GM23338 (cell line): ENCODE data around the gene HACD1. TPM values are rescaled to one million over a fixed set of nuclear protein-coding genes. Genes with fewer than 3 reads are reported as not detected.

Source experiments
- ATAC-seq: fragments of 200-7000 bp; cut with Tn5 transposase; 3 replicates; pipeline ENCODE4 v1.9.1; 2020
- DNase-seq: peaks from one replicate; pipeline ENCODE4 v3.0.0-alpha.2; 2015; ENCODE audit warnings: low spot score
- H2AFZ ChIP-seq: fragments of 200-600 bp; sonication (generic); 2 replicates; pipeline ENCODE4 v1.8.0; 2016; ENCODE audit warnings: antibody characterized with exemption, mild to moderate bottlenecking, moderate library complexity
- H3F3A ChIP-seq: fragments of 200-600 bp; sonication (generic); replicated peaks from 2 replicates; pipeline ENCODE4 v1.8.0; 2017; ENCODE audit warnings: antibody characterized with exemption, mixed run types, low read depth
- H3K27ac ChIP-seq: fragments of 200-600 bp; sonication (generic); 2 replicates; pipeline ENCODE4 v1.6.1; 2016; ENCODE audit warnings: low read depth
- H3K27me3 ChIP-seq: fragments of 200-600 bp; sonication (generic); 2 replicates; pipeline ENCODE4 v1.8.0; 2016; ENCODE audit warnings: mild to moderate bottlenecking, mixed run types, moderate library complexity; ENCODE audit not compliant: insufficient read depth
- H3K36me3 ChIP-seq: fragments of 200-600 bp; sonication (generic); 2 replicates; pipeline ENCODE4 v1.8.0; 2016; ENCODE audit warnings: mild to moderate bottlenecking; ENCODE audit not compliant: insufficient read depth
- H3K4me1 ChIP-seq: fragments of 200-600 bp; sonication (generic); 2 replicates; pipeline ENCODE4 v1.8.0; 2016; ENCODE audit warnings: mild to moderate bottlenecking, moderate library complexity; ENCODE audit not compliant: insufficient read depth
- H3K4me2 ChIP-seq: fragments of 200-600 bp; sonication (generic); 2 replicates; pipeline ENCODE4 v1.7.1; 2017; ENCODE audit warnings: mixed run types
- H3K4me3 ChIP-seq: fragments of 200-600 bp; sonication (generic); 2 replicates; pipeline ENCODE4 v1.6.1; 2016; ENCODE audit warnings: mixed run types
- H3K79me2 ChIP-seq: fragments of 200-600 bp; sonication (generic); replicated peaks from 2 replicates; pipeline ENCODE4 v1.8.0; 2017; ENCODE audit warnings: mild to moderate bottlenecking; ENCODE audit not compliant: insufficient read depth
- H3K9me2 ChIP-seq: fragments of 200-600 bp; sonication (generic); 2 replicates; pipeline ENCODE4 v1.8.0; 2017; ENCODE audit not compliant: insufficient read depth
- H4K20me1 ChIP-seq: fragments of 200-600 bp; sonication (generic); replicated peaks from 2 replicates; pipeline ENCODE4 v1.8.0; 2017; ENCODE audit warnings: mild to moderate bottlenecking; ENCODE audit not compliant: insufficient read depth
- H3K27ac Mint-ChIP-seq: 2 replicates; pipeline ENCODE4 v1.8.0; 2020; ENCODE audit warnings: inconsistent platforms, mild to moderate bottlenecking, moderate library complexity, mixed read lengths
- H3K27me3 Mint-ChIP-seq: 3 replicates; pipeline ENCODE4 v1.8.0; 2022; ENCODE audit warnings: low read depth, mild to moderate bottlenecking, moderate library complexity, mixed read lengths, inconsistent platforms; ENCODE audit not compliant: insufficient read depth, poor library complexity
- H3K36me3 Mint-ChIP-seq: 3 replicates; pipeline ENCODE4 v1.8.0; 2021; ENCODE audit warnings: low read depth, mild to moderate bottlenecking, inconsistent platforms, moderate library complexity, mixed read lengths
- H3K4me1 Mint-ChIP-seq: 3 replicates; pipeline ENCODE4 v1.8.0; 2020; ENCODE audit warnings: mild to moderate bottlenecking, inconsistent platforms, mixed read lengths
- H3K4me3 Mint-ChIP-seq: 3 replicates; pipeline ENCODE4 v1.8.0; 2021; ENCODE audit warnings: moderate library complexity, mild to moderate bottlenecking, inconsistent platforms, mixed read lengths
- H3K9me3 Mint-ChIP-seq: 3 replicates; pipeline ENCODE4 v1.8.0; 2020; ENCODE audit warnings: moderate library complexity, mild to moderate bottlenecking, inconsistent platforms, mixed read lengths
- ETS1 ChIP-seq: IDR thresholded peaks from 2 replicates; pipeline ENCODE4 v1.6.1; 2016; ENCODE audit warnings: antibody characterized with exemption
- EZH2phosphoT487 ChIP-seq: fragments of 200-600 bp; sonication (generic); IDR thresholded peaks from one replicate; pipeline ENCODE4 v1.8.1; 2018; ENCODE audit warnings: antibody characterized with exemption; ENCODE audit not compliant: unreplicated experiment
- JUNB ChIP-seq: IDR thresholded peaks from one replicate; pipeline ENCODE4 v1.6.1; 2016; ENCODE audit warnings: antibody characterized with exemption; ENCODE audit not compliant: unreplicated experiment
- POLR2AphosphoS5 ChIP-seq: IDR thresholded peaks from 2 replicates; pipeline ENCODE4 v1.6.1; 2016; ENCODE audit warnings: antibody characterized with exemption, low read depth
- ZNF114 ChIP-seq: fragments of 250-450 bp; sonication (Bioruptor Pico); IDR thresholded peaks from 2 replicates; pipeline ENCODE4 v1.5.0; 2020; ENCODE audit warnings: mild to moderate bottlenecking, moderate library complexity
- ZNF331 ChIP-seq: fragments of 250-450 bp; sonication (Bioruptor Pico); IDR thresholded peaks from 2 replicates; pipeline ENCODE4 v1.5.0; 2020; ENCODE audit warnings: low read depth, mild to moderate bottlenecking, moderate library complexity
- ZNF462 ChIP-seq: fragments of 250-450 bp; sonication (Bioruptor Pico); IDR thresholded peaks from 2 replicates; pipeline ENCODE4 v1.5.0; 2020; ENCODE audit warnings: mild to moderate bottlenecking, moderate library complexity
- polyA plus RNA-seq: library from polyadenylated mRNA; unstranded; fragments of >200 nt; fragmentation: Nextera tagmentation; extraction: Ambion mirVana; gene quantifications from 2 replicates; pipeline ENCODE4 v1.2.1, GENCODE V29; 2016
- total RNA-seq: library from RNA; depleted of rRNA; stranded (reverse); fragments of >200 nt; shearing (Covaris generic); gene quantifications from 2 replicates; pipeline ENCODE4 v1.2.3, GENCODE V29; 2014

The HACD1 gene
- total and polyA plus RNA-seq, 2 experiments from 2014 or later, result 32.2 to 66.2 TPM

- TF ChIP-seq EZH2phosphoT487 (no peak), JUNB (no peak), ZNF331 (CRISPR knock-in tag) (no peak), ETS1 (no peak)
Observed at GRCh38 chr10:17644485-17644943, 27.3 kb upstream of the HACD1 start (continued).

GRCh38 chr10:17643755-17644484, 26.7 kb upstream of the HACD1 start, which contains the start of gene STAM:
Gene STAM, plus strand, starts transcription at chr10:17644151. Its CDS starts 189 bp downstream, at chr10:17644340.
- Histone ChIP-seq H3K9me2 (no peaks in the 10 kb centered on the region), H3K4me1 (peaks cover 9% of the 10 kb centered on the region), H2AFZ (peak within 1 kb of the TSS; percentile 67), H3K4me3 (peak within 1 kb of the TSS; percentile 90), H3K36me3 (no peaks in the 10 kb centered on the region), H3K79me2 (peaks cover 71% of the 10 kb centered on the region), H4K20me1 (no peaks in the 10 kb centered on the region), H3K4me2 (peak within 1 kb of the TSS; percentile 85), H3K27me3 (no peaks in the 10 kb centered on the region), H3F3A (no peaks in the 10 kb centered on the region), H3K27ac (peak within 1 kb of the TSS; percentile 75)
- peak; percentile 96 for DNase-seq
- ATAC-seq, result peak; percentile 95
- Mint-ChIP-seq H3K36me3 (peaks cover 9% of the 10 kb centered on the region), H3K4me3 (peak within 1 kb of the TSS; percentile 99), H3K27me3 (peaks cover 11% of the 10 kb centered on the region), H3K4me1 (peaks cover 14% of the 10 kb centered on the region), H3K27ac (peak within 1 kb of the TSS; percentile 100), H3K9me3 (no peaks in the 10 kb centered on the region)
- TF ChIP-seq ZNF114, result no peak
- peak; percentile 81 for TF ChIP-seq POLR2AphosphoS5
- TF ChIP-seq ZNF462 (CRISPR knock-in tag), result no peak
